ENCODE results near the gene RFX5.

GRCh38 chr1:151377150-151377884 is 30.3 kb upstream of the RFX5 start:
- TF ChIP-seq CTCF (IDR thresholded peaks at IDR 0.05) (no peak), ZFX (IDR thresholded peaks at IDR 0.05; ENCODE audit: borderline replicate concordance) (no peak)

Measured in 22Rv1 (cell line).